A549 (cell line): ENCODE measurements around the gene PPP1R9A. TPM values are rescaled to one million over a fixed set of nuclear protein-coding genes. Genes with fewer than 3 reads are reported as not detected.

Source experiments
- ATAC-seq, 2 experiments: fragments of 200-7000 bp in 1 of 2; fragments of >200 bp in 1 of 2; cut with Nextera tagmentation in 1 of 2; cut with Tn5 transposase in 1 of 2; 3 replicates each; pipeline versions ENCODE4 v1.8.0 to v1.9.1; 2018 to 2020; ENCODE audit warnings: mild to moderate bottlenecking in 1 of 2, moderate library complexity in 1 of 2
- CTCF ChIA-PET: fragments of 300-600 bp; sonication (Branson Sonifier 250); formaldehyde crosslinking; extraction: SDS; loops from one replicate; lab custom pipeline; 2021; ENCODE audit warnings: antibody characterized with exemption, inconsistent platforms; lab: Yijun Ruan, JAX
- POLR2A ChIA-PET: fragments of 350-600 bp; formaldehyde crosslinking; extraction: SDS; loops from one replicate; lab custom pipeline; 2021; ENCODE audit warnings: antibody characterized with exemption, inconsistent platforms; lab: Yijun Ruan, JAX
- DNase-seq, 2 experiments: peaks; one replicate each; pipeline versions ENCODE4 v3.0.0 to v3.0.0-alpha.2; 2011 to 2016; ENCODE audit warnings: low read depth in 1 of 2, low spot score in 1 of 2
- FAIRE-seq: peaks from 2 replicates; lab custom pipeline; 2011; peaks lifted over from hg19 to GRCh38; lab: Jason Lieb, UNC
- H3K27ac ChIP-seq, 2 experiments: fragments of >200 bp; sonication (Bioruptor Twin); formaldehyde crosslinking; 3 replicates each; pipeline ENCODE4 v1.5.1; 2016 to 2017
- H3K4me1 ChIP-seq: fragments of >200 bp; sonication (Bioruptor Twin); formaldehyde crosslinking; 3 replicates; pipeline ENCODE4 v1.6.1; 2016
- H3K4me2 ChIP-seq: fragments of >200 bp; sonication (Bioruptor Twin); formaldehyde crosslinking; 3 replicates; pipeline ENCODE4 v1.6.1; 2016
- H3K4me3 ChIP-seq: fragments of >200 bp; sonication (Bioruptor Twin); formaldehyde crosslinking; 3 replicates; pipeline ENCODE4 v1.5.1; 2016
- H3K9me3 ChIP-seq: fragments of >200 bp; sonication (Bioruptor Twin); formaldehyde crosslinking; 3 replicates; pipeline ENCODE4 v1.6.1; 2016
- BHLHE40 ChIP-seq: IDR thresholded peaks from 2 replicates; pipeline ENCODE4 v1.6.1; 2012; ENCODE audit warnings: low read depth, low read length, inconsistent platforms
- CBX8 ChIP-seq: fragments of 200-600 bp; sonication (generic); IDR thresholded peaks from 2 replicates; pipeline ENCODE4 v1.6.1; 2016
- CHD2 ChIP-seq: fragments of 150-350 bp; IDR thresholded peaks from 2 replicates; pipeline ENCODE4 v1.6.1; 2014; ENCODE audit warnings: low read length; ENCODE audit not compliant: partially characterized antibody
- CHD4 ChIP-seq: fragments of 200-600 bp; sonication (generic); IDR thresholded peaks from 2 replicates; pipeline ENCODE4 v1.6.1; 2016; ENCODE audit warnings: antibody characterized with exemption, mild to moderate bottlenecking, borderline replicate concordance
- EHMT2 ChIP-seq: fragments of 200-600 bp; sonication (generic); IDR thresholded peaks from 2 replicates; pipeline ENCODE4 v1.6.1; 2016; ENCODE audit warnings: antibody characterized with exemption, low read depth, mild to moderate bottlenecking, moderate library complexity
- ELK1 ChIP-seq: fragments of 150-350 bp; IDR thresholded peaks from 2 replicates; pipeline ENCODE4 v1.6.1; 2014; ENCODE audit warnings: low read depth, mild to moderate bottlenecking, low read length
- FOSB ChIP-seq: fragments of 250-450 bp; sonication (Bioruptor Pico); IDR thresholded peaks from 2 replicates; pipeline ENCODE4 v1.5.0; 2020; ENCODE audit warnings: mild to moderate bottlenecking, moderate library complexity
- GATA3 ChIP-seq: IDR thresholded peaks from 2 replicates; pipeline ENCODE4 v1.6.1; 2012; ENCODE audit warnings: borderline replicate concordance
- HES2 ChIP-seq: fragments of >200 bp; sonication (Bioruptor Twin); formaldehyde crosslinking; IDR thresholded peaks from 2 replicates; pipeline ENCODE4 v1.6.1; 2016
- HMGXB4 ChIP-seq: fragments of 250-450 bp; sonication (Bioruptor Pico); IDR thresholded peaks from 2 replicates; pipeline ENCODE4 v1.5.0; 2021; ENCODE audit warnings: mild to moderate bottlenecking, moderate library complexity, borderline replicate concordance
- HOXB13 ChIP-seq: fragments of 250-450 bp; sonication (Bioruptor Pico); IDR thresholded peaks from 2 replicates; pipeline ENCODE4 v1.5.0; 2020; ENCODE audit warnings: low read depth, mild to moderate bottlenecking, moderate library complexity
- HOXB5 ChIP-seq: fragments of 250-450 bp; sonication (Bioruptor Pico); IDR thresholded peaks from 2 replicates; pipeline ENCODE4 v1.5.0; 2020; ENCODE audit warnings: mild to moderate bottlenecking, moderate library complexity
- KDM5A ChIP-seq: fragments of 200-600 bp; sonication (generic); IDR thresholded peaks from 2 replicates; pipeline ENCODE4 v1.6.1; 2016; ENCODE audit warnings: antibody characterized with exemption, mild to moderate bottlenecking
- MAFK ChIP-seq: fragments of 450-650 bp; IDR thresholded peaks from 2 replicates; pipeline ENCODE4 v1.6.1; 2014; ENCODE audit not compliant: partially characterized antibody
- MAZ ChIP-seq: fragments of 150-350 bp; IDR thresholded peaks from 2 replicates; pipeline ENCODE4 v1.6.1; 2014; ENCODE audit warnings: antibody characterized with exemption, low read depth, low read length, borderline replicate concordance
- MYC ChIP-seq: IDR thresholded peaks from 2 replicates; pipeline ENCODE4 v1.6.1; 2012; ENCODE audit warnings: mild to moderate bottlenecking, inconsistent platforms, low read length, improper control_type of control experiment, borderline replicate concordance
- NFE2L2 ChIP-seq: fragments of 150-350 bp; conservative IDR thresholded peaks from 2 replicates; pipeline ENCODE4 v1.6.1; 2014; ENCODE audit warnings: low read length
- POLR2AphosphoS2 ChIP-seq: conservative IDR thresholded peaks from 2 replicates; pipeline ENCODE4 v1.6.1; 2012; ENCODE audit warnings: low read length, improper control_type of control experiment, inconsistent platforms
- RCOR1 ChIP-seq: fragments of 150-350 bp; IDR thresholded peaks from 2 replicates; pipeline ENCODE4 v1.6.1; 2014; ENCODE audit warnings: antibody characterized with exemption, low read length, low read depth
- RNF2 ChIP-seq: fragments of 200-600 bp; sonication (generic); IDR thresholded peaks from 2 replicates; pipeline ENCODE4 v1.6.1; 2016; ENCODE audit warnings: low read depth, mild to moderate bottlenecking, antibody characterized with exemption, moderate library complexity, borderline replicate concordance
- SREBF2 ChIP-seq: fragments of 450-650 bp; IDR thresholded peaks from 2 replicates; pipeline ENCODE4 v1.6.1; 2014; ENCODE audit warnings: mild to moderate bottlenecking, moderate library complexity
- WGBS: methylation state at CpG from one replicate; pipeline ENCODE4 v1.1.6; 2017; ENCODE audit errors: missing lambda C conversion rate; 5-methylcytosine and 5-hydroxymethylcytosine counted together
- polyA plus RNA-seq, 4 experiments: library from polyadenylated mRNA; depleted of rRNA in 3 of 4; stranded (reverse); fragments of >200 nt; fragmentation: RNase III in 1 of 4; extraction: RNeasy Plus Mini Kit Qiagen cat#74134 plus additional on column Dnase treatment in 1 of 4; gene quantifications; 2 replicates in 3 of 4; 3 replicates in 1 of 4; pipeline ENCODE4 v1.2.3, GENCODE V29; 2011 to 2017

The PPP1R9A gene
- polyA plus RNA-seq, 2 of the 4 experiments (the other 2 are of a cell fraction): 5.0 to 18.7 TPM

DNA sequence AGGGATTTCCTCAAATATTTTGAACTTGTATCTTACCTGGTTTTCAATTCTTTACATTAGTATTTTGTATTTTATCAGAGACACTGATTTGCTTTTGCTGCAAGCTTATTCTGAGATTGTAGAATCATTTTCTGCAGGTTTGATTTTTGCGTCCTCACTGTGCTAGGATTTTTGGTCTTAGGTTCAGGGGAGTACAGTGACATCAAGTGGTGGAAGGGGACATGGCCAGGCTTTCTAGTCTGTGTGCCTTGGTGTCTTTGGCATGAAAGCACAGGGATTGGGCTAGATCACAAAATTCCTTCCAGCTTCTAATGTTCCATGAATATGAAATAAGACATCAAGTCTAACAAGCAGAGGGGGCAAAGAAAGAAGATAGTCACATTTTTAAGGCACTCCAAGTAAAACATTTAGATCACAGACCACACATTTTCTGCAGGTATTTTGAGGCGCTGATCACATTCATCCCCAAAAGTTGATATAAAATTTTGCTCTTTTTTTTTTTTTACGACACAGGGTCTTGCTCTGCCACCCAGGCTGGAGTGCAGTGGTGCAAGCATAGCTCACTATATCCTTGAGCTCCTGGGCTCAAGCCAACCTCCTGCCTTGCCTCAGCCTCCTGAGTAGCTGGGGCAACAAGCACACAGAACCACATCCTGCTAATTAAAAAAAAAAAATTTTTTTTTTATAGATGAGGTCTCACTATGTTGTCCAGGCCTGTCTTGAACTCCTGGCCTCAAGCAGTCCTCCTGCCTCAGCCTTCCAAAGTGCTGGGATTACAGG is 292.6 kb downstream of the PPP1R9A start (continued):
- TF ChIP-seq CBX8: no peak
- no peak for TF ChIP-seq RNF2
- TF ChIP-seq HOXB5: no peak
- no peak for TF ChIP-seq HES2
- TF ChIP-seq SREBF2: no peak
- TF ChIP-seq RCOR1: no peak
- no peak for TF ChIP-seq MYC

- Histone ChIP-seq H3K9me3 (no peaks in the 10 kb centered on the region), H3K4me1 (peaks cover 33% of the 10 kb centered on the region), H3K4me2 (no peak overlapping the region), H3K4me3 (no peak overlapping the region), H3K27ac (peak overlapping the region in 1 of 2 experiments; percentile 53; a peak in 1 of 6 replicates)
- DNase-seq (no peak), FAIRE-seq (no peak), ATAC-seq (no peak; a peak in 1 of 6 replicates)
- CTCF ChIA-PET: interaction anchor here (1.3 to 2.3 kb wide), 8 partner anchors 10 to 754 kb away, joined by 3 to 19 read pairs (median 4); no protein-coding TSS in a partner anchor
- WGBS: 95% methylated on average over 1 of the region's 1 CpG
- POLR2A ChIA-PET: no interaction called here
- TF ChIP-seq POLR2AphosphoS2: no peak
- no peak for TF ChIP-seq BHLHE40
- TF ChIP-seq HMGXB4 (CRISPR knock-in tag): no peak
- TF ChIP-seq FOSB (CRISPR knock-in tag): no peak
- TF ChIP-seq EHMT2: no peak
- no peak for TF ChIP-seq CHD4
- no peak for TF ChIP-seq MYC
- TF ChIP-seq GATA3: no peak
- no peak for TF ChIP-seq HOXB13 (CRISPR knock-in tag)
- TF ChIP-seq NFE2L2: no peak
- no peak for TF ChIP-seq MAZ
- no peak for TF ChIP-seq KDM5A
- no peak for TF ChIP-seq CHD2
- TF ChIP-seq ELK1: no peak
Observed at GRCh38 chr7:95200741-95201140, 293.3 kb downstream of the PPP1R9A start.

- H3K27ac ChIP-seq: peak overlapping the region in 1 of 2 experiments; percentile 46; a peak in 3 of 6 replicates
- H3K4me2 ChIP-seq: no peak overlapping the region
- DNase-seq: no peak
- H3K4me1 ChIP-seq: peaks cover 40% of the 10 kb centered on the region
- no peak overlapping the region for H3K4me3 ChIP-seq
- FAIRE-seq: no peak
- ChIA-PET POLR2A (interaction anchor here (0.5 kb wide), 1 partner anchor 527 kb away, joined by 3 read pairs; no protein-coding TSS in a partner anchor), CTCF (interaction anchor here (1.0 to 1.5 kb wide), 4 partner anchors 28 to 906 kb away, joined by 3 to 4 read pairs (median 4); no protein-coding TSS in a partner anchor)
- no peaks in the 10 kb centered on the region for H3K9me3 ChIP-seq
- no peak for ATAC-seq
- TF ChIP-seq MAFK (peak; percentile 75), POLR2AphosphoS2 (no peak)
Observed at GRCh38 chr7:95201727-95202126, 294.3 kb downstream of the PPP1R9A start.
